ENCODE measurements around the gene ZNF213.

DNA sequence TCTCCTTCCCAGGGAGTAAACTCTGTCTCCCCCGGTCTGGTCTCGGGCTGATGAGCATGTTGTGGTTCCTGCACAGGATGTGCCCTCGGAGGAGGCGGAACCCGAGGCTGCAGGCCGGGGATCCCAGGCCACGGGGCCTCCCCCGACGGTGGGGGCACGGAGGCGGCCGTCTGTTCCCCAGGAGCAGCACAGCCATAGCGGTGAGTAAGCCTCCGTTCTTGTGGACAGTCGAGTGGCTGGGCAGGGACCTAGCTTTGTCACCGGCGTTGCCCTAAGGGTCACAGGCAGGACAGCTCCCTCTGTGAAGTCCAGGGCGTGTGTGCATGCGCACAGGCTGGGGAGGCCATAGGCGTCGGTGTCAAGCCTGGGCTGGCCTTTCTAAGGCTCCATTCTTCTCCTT lies 3.5 kb downstream of the ZNF213 start:
- TF ChIP-seq, protein P1, sequence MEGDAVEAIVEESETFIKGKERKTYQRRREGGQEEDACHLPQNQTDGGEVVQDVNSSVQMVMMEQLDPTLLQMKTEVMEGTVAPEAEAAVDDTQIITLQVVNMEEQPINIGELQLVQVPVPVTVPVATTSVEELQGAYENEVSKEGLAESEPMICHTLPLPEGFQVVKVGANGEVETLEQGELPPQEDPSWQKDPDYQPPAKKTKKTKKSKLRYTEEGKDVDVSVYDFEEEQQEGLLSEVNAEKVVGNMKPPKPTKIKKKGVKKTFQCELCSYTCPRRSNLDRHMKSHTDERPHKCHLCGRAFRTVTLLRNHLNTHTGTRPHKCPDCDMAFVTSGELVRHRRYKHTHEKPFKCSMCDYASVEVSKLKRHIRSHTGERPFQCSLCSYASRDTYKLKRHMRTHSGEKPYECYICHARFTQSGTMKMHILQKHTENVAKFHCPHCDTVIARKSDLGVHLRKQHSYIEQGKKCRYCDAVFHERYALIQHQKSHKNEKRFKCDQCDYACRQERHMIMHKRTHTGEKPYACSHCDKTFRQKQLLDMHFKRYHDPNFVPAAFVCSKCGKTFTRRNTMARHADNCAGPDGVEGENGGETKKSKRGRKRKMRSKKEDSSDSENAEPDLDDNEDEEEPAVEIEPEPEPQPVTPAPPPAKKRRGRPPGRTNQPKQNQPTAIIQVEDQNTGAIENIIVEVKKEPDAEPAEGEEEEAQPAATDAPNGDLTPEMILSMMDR (IDR thresholded peaks at IDR 0.05): no peak
- no peak for TF ChIP-seq POLR2A (IDR thresholded peaks at IDR 0.05)
